NOMO-1 treated with dmso at 0.1 percent for 144 hours (cell line): Measurements from ENCODE around the gene CDK14.

Experiments used
- DNase-seq: peaks from one replicate; lab custom pipeline; 2025; ENCODE audit not compliant: unreplicated experiment; lab: John Stamatoyannopoulos, UW

CDK14 gene

GRCh38 chr7:90677486-90678404 lies 81.6 kb downstream of the CDK14 start:
- no peak for DNase-seq

- no peak for DNase-seq
Observed at GRCh38 chr7:90678986-90679385, 82.9 kb downstream of the CDK14 start.

- DNase-seq = no peak
Observed at GRCh38 chr7:90680484-90680883, 84.4 kb downstream of the CDK14 start.

- DNase-seq = no peak
Observed at GRCh38 chr7:90681336-90682022, 85.4 kb downstream of the CDK14 start.

- no peak for DNase-seq
Observed at GRCh38 chr7:90686146-90686545, 90.0 kb downstream of the CDK14 start.

- DNase-seq = no peak
Observed at GRCh38 chr7:90688810-90689209, 92.7 kb downstream of the CDK14 start.

GRCh38 chr7:90689260-90689659 lies 93.1 kb downstream of the CDK14 start:
- DNase-seq = peak; percentile 29

GRCh38 chr7:90690159-90690858 lies 94.2 kb downstream of the CDK14 start:
- no peak for DNase-seq

GRCh38 chr7:90692396-90692795 lies 96.3 kb downstream of the CDK14 start:
- no peak for DNase-seq

GRCh38 chr7:90692947-90693346 lies 96.8 kb downstream of the CDK14 start:
- no peak for DNase-seq

- no peak for DNase-seq
Observed at GRCh38 chr7:90693939-90694338, 97.8 kb downstream of the CDK14 start.

- DNase-seq = no peak
Observed at GRCh38 chr7:90698616-90699015, 102.5 kb downstream of the CDK14 start.

GRCh38 chr7:90701021-90701420 lies 104.9 kb downstream of the CDK14 start:
- DNase-seq = no peak

- DNase-seq = no peak
Observed at GRCh38 chr7:90701771-90702170, 105.7 kb downstream of the CDK14 start.

- no peak for DNase-seq
Observed at GRCh38 chr7:90705391-90706071, 109.4 kb downstream of the CDK14 start.

- peak; percentile 70 for DNase-seq
Observed at GRCh38 chr7:90706072-90706716, 110.1 kb downstream of the CDK14 start.

GRCh38 chr7:90708841-90709317 lies 112.8 kb downstream of the CDK14 start:
- DNase-seq = peak; percentile 79

- peak; percentile 58 for DNase-seq
Observed at GRCh38 chr7:90709501-90710465, 113.7 kb downstream of the CDK14 start.

GRCh38 chr7:90710466-90710850 lies 114.3 kb downstream of the CDK14 start:
- DNase-seq = no peak
